Right renal cortex interstitium (tissue), 3 donors: ENCODE measurements around the gene MMAB. TPM values are rescaled to one million over a fixed set of nuclear protein-coding genes. Genes with fewer than 3 reads are reported as not detected.

Experiments
- DNase-seq, 3 donors: peaks; one replicate each; pipeline ENCODE4 v3.0.0-alpha.2; 2013; ENCODE audit warnings: low read depth in 3 of 3, low spot score in 2 of 3
- polyA plus RNA-seq, 3 donors: library from polyadenylated mRNA; unstranded; fragments of 120-200 nt; gene quantifications; one replicate each; pipeline ENCODE4 v1.2.1, GENCODE V29; 2013; ENCODE audit not compliant: insufficient read length in 3 of 3

Gene MMAB
- 10 to 100 TPM; 32.4 to 33.6 (median 32.5) TPM for polyA plus RNA-seq

DNA sequence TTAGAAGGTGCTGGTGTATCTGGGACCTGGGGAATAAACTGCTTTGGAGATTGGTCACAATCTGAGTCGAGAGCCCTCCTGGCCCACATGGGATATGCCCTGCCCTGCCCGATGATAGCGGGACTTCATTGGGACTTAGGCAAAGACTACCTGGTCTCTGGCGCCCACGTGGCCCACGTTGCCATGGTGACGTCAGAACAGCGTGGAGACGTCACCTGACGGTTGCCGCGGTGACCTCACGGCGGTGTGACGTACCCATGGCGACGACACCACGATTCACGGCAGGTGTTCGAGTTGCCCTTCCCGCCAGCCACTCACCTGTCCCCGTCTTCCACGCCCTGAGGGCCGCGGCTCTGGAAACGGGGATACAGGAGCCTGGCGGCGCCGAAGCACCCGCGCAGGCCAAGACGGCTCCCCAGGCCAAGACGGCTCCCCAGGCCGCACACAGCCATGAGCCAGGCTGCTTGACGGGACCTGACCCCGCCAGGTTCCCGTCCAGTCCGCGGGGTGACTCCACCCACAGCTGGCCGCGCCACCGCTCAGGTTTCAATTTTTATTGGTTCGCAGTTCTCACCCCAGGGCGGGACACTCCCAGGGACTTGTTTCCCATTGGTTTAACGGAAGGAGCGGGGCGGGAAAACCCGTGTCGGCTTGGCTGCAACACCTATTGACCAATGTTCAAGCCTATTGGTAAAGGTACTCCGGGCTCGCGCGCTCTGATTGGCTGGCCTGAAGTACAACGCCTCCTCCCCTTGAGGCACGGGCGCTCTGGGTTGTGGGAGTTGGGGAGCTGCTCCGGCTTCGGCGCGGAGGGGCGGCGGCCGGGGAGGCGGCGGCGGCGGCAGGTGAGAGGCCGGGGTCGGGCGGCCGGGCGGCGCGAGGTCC, at the start of gene MMAB, which contains the start of gene MVK:
Gene MMAB (minus strand): TSS at position 476 of the 885 bp plus-strand sequence. CDS start 24 bp downstream, at position 452.
Gene MVK (plus strand): TSS at position 766 of the 885 bp plus-strand sequence. CDS start 1,029 bp downstream, outside the sequence.
- DNase-seq, result peak; percentile 93 to 97 (median 95)

DNA sequence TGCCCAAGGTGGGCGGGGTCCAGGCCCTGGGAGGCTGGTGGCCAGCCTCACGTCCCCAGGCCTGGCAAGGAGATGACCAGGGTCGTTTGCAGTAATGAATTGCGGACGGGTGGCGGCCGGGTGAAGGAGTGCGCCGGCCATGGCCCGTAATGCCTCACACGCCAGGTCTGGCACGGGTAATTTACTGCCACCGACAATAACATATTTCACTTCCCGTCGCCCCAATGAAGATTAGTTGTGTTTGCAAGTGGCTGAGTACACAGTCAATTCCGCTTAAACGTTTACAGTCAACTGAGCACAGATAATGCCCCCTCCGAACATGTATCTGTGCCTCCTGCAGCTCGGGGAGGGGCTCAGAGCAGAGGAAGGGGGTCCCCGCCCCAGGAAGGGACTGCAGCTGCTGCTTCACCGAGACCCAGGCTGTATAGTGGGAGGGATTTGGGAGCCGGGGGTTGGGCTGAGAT, 48.6 kb upstream of the MMAB start:
- no peak for DNase-seq

DNA sequence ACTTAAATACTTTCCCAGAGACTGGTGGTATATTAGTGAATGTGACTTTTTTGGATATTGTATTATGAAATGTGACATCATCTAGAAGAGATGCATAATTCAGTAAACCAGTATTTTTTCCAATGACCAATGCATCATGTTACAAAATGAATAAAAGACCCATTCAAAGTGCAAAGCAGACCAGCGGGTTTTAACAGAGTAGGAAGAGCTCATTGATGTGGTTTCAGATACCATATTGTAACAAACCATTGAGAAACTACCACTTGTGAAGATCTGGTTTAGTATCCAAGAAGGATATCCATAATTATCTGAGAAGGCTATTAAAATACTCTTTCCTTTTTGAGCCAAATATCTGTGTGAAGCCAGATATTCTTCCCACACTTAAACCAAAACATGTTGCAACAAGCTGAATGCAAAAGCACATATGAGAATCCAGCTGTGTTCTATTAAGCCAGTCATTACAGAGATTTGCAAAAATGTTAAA, 47.9 kb upstream of the MMAB start:
- no peak for DNase-seq

DNA sequence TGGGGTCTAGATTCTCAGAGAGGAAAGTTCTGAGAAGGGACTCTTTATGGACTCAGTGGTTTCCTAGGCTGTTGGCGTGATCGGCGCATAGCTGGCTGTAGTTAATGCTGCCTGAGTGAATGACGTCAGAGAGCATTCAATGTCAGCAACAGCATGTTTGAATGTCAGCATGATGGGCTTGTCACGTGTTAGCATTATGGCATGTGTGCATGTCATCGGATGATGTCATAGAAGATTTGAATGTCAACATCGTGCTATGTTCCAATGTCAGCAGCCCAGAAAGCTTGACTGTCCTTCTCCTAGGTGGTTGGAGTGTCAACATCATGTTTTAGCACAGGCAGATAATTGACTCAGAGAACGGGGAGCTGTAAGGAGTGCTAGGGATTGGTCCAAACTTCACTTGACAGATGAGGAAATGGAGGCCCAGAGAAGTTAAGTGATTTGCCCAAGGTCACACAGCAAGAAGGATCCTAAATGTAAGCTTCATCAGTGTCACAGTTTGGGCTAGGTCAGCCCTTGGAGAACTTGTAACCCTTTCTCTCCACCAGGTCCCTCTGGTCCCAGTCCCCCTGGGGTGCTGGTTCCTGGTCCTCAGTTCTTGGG, 45.8 kb upstream of the MMAB start:
- no peak for DNase-seq

- DNase-seq, result no peak
These were observed 44.8 kb upstream of the MMAB start for GRCh38 chr12:109618082-109618481.

GRCh38 chr12:109617491-109617890, 44.2 kb upstream of the MMAB start:
- DNase-seq, result no peak

DNA sequence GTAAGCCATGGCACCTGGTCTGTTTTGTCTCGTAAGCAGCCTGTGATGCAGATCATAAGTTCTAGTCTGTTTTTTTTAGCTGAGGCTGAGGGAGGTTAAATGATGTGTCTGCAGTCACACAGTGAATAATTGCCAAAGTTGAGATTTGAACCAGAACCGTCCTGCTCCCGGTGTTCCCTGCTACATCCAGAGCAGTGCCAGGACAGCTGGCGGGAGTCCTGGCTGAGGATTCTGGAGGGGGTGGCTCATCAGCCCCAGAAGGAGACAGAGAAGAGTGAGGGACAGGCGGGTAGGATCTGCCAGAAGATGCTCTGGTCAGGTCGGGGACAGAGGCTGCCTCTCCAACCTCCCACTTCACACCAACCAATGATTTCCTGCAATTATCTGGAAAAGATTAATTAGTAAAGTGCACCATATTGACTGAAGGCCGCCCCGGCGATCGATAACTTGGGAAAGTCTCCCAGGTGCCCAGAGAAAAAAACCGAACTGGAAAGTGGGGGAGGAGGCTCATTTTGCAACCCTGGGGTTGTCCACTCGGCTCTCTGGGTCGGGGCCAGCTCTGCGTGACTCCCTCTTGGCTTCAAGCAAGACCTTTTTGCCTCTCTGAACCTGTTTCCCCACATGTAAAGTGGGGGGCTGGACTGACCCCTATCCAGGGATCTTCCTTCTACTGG, 42.4 kb upstream of the MMAB start:
- DNase-seq, result no peak

DNA sequence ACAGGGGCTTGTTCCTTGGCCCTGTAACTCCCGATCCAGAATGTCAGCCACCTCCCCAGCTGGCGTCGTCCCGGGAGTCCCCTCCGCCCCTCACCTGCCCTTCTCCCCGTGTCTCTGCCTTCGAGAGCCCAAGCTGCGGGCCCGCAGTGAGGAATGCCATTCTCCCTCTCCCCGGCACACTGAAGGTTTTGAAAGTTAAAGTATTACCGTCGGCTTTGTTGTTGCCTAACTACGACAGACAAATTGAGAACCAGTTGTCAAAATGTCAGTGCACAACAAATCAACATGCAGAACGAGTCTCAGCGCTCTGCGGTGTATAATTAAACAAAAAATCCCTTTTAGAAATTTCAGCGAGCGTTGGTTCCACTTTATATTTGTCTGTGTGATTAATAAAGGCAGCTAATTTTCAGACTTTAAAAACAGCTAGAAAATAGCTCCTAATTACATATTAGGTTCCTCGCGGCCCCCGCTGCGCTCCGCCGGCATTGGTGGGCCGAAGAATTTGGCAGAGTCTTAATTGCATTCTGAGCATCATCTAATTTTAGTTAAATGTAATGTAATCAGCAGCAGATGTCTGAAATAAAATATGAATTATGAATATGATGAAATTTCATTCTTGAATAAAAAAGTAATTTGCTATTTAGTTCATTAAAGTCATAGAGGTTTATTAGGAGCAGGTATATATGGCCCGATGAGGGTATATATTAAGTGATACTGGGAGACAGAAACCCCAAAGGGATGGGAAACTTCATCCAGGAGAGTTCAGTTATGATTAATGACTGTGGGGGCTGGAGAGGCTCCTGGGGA, 40.5 kb upstream of the MMAB start:
- DNase-seq, result no peak

- DNase-seq, result no peak
These were observed 39.7 kb upstream of the MMAB start for GRCh38 chr12:109612975-109613502.

- DNase-seq, result no peak
These were observed 38.7 kb upstream of the MMAB start for GRCh38 chr12:109612003-109612402.

- no peak for DNase-seq
These were observed 37.9 kb upstream of the MMAB start for GRCh38 chr12:109611223-109611622.

GRCh38 chr12:109610523-109610922, 37.2 kb upstream of the MMAB start:
- DNase-seq, result no peak

DNA sequence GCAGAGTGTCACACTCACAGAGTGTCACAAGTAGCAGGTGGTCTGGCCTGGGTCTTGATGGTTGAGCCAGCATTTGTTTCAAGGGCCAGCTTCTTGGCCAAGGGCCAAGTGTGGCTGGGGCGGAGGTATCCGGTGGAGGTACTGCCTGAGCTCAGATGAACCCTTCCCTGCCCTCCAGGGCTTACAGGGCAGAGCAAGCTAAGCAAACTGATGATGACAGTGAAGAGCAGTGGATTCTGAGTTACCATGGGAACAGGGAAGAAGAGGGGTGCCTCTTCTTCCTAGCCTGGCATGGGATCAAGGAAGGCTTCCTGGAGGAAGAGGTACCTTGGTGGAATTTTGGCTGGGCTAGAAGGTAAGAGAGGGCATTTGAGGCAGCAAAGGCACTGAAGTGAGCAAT, 36.0 kb upstream of the MMAB start:
- DNase-seq, result no peak

DNA sequence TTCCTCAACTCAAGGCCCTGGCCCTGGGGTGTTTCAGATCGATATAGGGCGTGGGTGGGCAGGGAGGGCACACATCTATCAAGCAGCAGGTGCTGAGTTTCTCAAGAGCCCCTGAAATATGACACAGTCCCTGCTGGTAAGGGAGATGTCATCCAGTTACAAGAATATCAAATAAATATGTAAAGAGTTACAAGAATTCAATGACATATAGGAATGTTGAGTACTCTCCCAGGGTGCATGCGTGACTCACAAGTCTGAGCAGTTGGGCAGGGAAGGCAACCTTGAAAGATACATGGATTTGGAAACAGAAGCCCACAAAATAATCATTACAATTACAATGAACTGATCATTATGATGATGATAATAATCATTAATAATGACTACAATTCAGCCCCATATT, 35.5 kb upstream of the MMAB start:
- no peak for DNase-seq

DNA sequence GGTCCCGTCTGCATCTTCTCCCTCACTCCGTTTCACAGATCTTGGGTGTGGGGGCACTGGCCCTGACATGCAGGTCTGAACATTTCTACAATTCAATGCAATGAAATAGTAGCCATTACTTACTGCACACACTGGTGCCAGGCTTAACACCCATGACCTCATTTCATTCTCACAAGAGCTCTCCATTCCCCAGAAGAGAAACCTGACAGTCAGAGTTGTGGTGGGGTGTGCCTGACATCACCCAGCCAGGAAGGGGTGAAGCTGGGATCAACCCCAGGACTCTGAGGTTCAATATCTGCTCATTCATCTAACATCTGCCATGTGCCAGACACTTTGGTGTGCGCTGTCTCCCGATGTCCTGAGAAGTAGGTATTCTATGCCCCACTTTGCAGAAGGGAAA, 35.0 kb upstream of the MMAB start:
- no peak for DNase-seq

DNA sequence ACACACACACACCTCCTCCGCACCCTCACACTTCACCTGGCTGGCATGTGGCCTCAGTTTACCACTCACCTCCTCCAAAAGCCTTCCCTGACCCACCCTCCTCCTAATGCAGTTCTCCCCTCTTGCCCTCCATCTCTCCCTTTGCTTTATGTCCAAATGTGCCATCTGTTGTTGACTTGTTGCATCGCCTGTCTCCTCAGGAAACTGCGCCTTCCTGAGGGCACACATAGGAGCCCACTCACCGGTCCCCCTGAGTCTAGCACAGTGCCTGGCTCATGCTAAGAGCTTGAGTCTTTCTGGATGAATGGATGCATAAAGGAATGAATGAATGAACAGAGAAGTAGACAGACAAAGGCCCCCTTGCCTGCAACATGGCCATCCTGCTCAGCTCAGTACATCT, 34.3 kb upstream of the MMAB start:
- no peak for DNase-seq

- DNase-seq, result no peak
These were observed 33.2 kb upstream of the MMAB start for GRCh38 chr12:109606320-109607028.

- no peak for DNase-seq
These were observed 32.4 kb upstream of the MMAB start for GRCh38 chr12:109605599-109606228.

DNA sequence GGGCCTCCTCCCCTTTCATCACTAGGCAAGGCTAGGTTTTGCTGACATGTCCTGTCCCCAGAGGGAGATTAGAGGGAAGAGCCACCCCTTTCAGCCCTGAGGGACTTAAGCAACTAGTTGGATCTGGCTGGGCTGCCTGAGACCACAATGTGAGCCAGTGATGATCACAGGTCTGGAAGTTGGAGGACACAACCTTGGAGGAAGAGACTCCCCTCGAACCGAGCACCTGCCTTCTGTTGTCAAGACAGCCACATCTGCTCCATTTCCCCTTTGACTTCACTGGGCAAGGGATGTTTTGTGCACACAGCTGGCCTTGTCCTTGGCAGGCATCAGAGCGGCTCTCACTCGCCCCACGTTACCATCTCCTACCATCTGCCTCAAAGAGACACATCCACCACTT, 31.7 kb upstream of the MMAB start:
- no peak for DNase-seq
